ENCODE results near the gene XYLB.

Gene XYLB

DNA sequence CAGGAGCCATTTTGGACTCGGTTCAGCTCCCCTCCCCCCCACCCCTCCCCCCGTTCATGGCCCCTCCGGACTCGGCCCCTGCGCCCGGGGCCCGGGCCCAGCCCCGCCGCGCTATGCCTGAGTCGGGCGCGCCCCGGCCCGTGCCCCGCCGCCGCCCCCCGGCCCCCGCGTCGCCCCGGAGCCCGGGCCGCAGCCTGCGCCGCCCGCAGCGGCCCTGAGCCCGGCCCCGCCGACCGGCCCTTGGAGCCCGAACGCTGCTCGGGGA lies 107.3 kb downstream of the XYLB start:
- no peak for TF ChIP-seq EZH2phosphoT487 (IDR thresholded peaks at IDR 0.05; ENCODE audit: low read length)
- no peak for TF ChIP-seq EZH2 (optimal IDR thresholded peaks at IDR 0.05; ENCODE audit: low read depth, low read length)
- TF ChIP-seq CTCF (IDR thresholded peaks at IDR 0.05; ENCODE audit: low read length): no peak
- Histone ChIP-seq H3K4me3 (ENCODE audit: low read length) (peak overlapping the region; percentile 80; the same call in 1 of the 2 replicates), H3K27me3 (replicated peaks; ENCODE audit: insufficient read depth, low read length) (no peaks in the 10 kb centered on the region), H3K27ac (ENCODE audit: low read length) (no peak overlapping the region), H4K20me1 (ENCODE audit: insufficient read depth, low read length) (no peaks in the 10 kb centered on the region), H3K9me3 (replicated peaks; ENCODE audit: insufficient read depth, low read length) (no peaks in the 10 kb centered on the region), H3K9me2 (replicated peaks; ENCODE audit: insufficient read depth, low read length) (no peaks in the 10 kb centered on the region), H3F3A (ENCODE audit: insufficient read depth, low read length) (no peaks in the 10 kb centered on the region), H3K4me2 (ENCODE audit: low read depth, low read length) (no peak overlapping the region), H3K9ac (ENCODE audit: low read length) (peak overlapping the region; percentile 74; the same call in 1 of the 2 replicates), H2AFZ (ENCODE audit: low read length) (no peak overlapping the region), H3K79me2 (ENCODE audit: low read length) (peaks cover 31% of the 10 kb centered on the region), H3K4me1 (ENCODE audit: low read length) (peaks cover 5% of the 10 kb centered on the region), H3K36me3 (replicated peaks; ENCODE audit: insufficient read depth, low read length) (no peaks in the 10 kb centered on the region)
- no peak for DNase-seq

GRCh38 chr3:38454178-38454883 lies 107.7 kb downstream of the XYLB start:
- H3K79me2 ChIP-seq (ENCODE audit: low read length): peaks cover 35% of the 10 kb centered on the region
- H3K4me1 ChIP-seq (ENCODE audit: low read length): peaks cover 5% of the 10 kb centered on the region
- no peaks in the 10 kb centered on the region for H3K27me3 ChIP-seq (replicated peaks; ENCODE audit: insufficient read depth, low read length)
- DNase-seq: peak; percentile 40
- H3K9me2 ChIP-seq (replicated peaks; ENCODE audit: insufficient read depth, low read length): no peaks in the 10 kb centered on the region
- TF ChIP-seq EZH2phosphoT487 (IDR thresholded peaks at IDR 0.05; ENCODE audit: low read length) (no peak), CTCF (IDR thresholded peaks at IDR 0.05; ENCODE audit: low read length) (no peak), EZH2 (optimal IDR thresholded peaks at IDR 0.05; ENCODE audit: low read depth, low read length) (no peak)
- H3K9me3 ChIP-seq (replicated peaks; ENCODE audit: insufficient read depth, low read length): no peaks in the 10 kb centered on the region
- no peaks in the 10 kb centered on the region for H4K20me1 ChIP-seq (ENCODE audit: insufficient read depth, low read length)
- H3K36me3 ChIP-seq (replicated peaks; ENCODE audit: insufficient read depth, low read length): no peaks in the 10 kb centered on the region
- H3K9ac ChIP-seq (ENCODE audit: low read length): peak overlapping the region; percentile 74
- peak overlapping the region; percentile 80 for H3K4me3 ChIP-seq (ENCODE audit: low read length)
- H2AFZ ChIP-seq (ENCODE audit: low read length): peak overlapping the region; percentile 86
- H3F3A ChIP-seq (ENCODE audit: insufficient read depth, low read length): no peaks in the 10 kb centered on the region
- H3K27ac ChIP-seq (ENCODE audit: low read length): no peak overlapping the region
- H3K4me2 ChIP-seq (ENCODE audit: low read depth, low read length): peak overlapping the region; percentile 98

GRCh38 chr3:38454884-38455638 lies 108.5 kb downstream of the XYLB start:
- H3K79me2 ChIP-seq (ENCODE audit: low read length): peaks cover 37% of the 10 kb centered on the region
- no peaks in the 10 kb centered on the region for H3K36me3 ChIP-seq (replicated peaks; ENCODE audit: insufficient read depth, low read length)

More at GRCh38 chr3:38454884-38455638, 108.5 kb downstream of the XYLB start:
- TF ChIP-seq CTCF (IDR thresholded peaks at IDR 0.05; ENCODE audit: low read length): no peak
- TF ChIP-seq EZH2 (optimal IDR thresholded peaks at IDR 0.05; ENCODE audit: low read depth, low read length): no peak
- no peak for TF ChIP-seq EZH2phosphoT487 (IDR thresholded peaks at IDR 0.05; ENCODE audit: low read length)
- H3K27ac ChIP-seq (ENCODE audit: low read length): no peak overlapping the region
- no peaks in the 10 kb centered on the region for H3K9me3 ChIP-seq (replicated peaks; ENCODE audit: insufficient read depth, low read length)
- H3F3A ChIP-seq (ENCODE audit: insufficient read depth, low read length): no peaks in the 10 kb centered on the region
- peak overlapping the region; percentile 74 for H3K9ac ChIP-seq (ENCODE audit: low read length)
- DNase-seq: peak; percentile 63
- H2AFZ ChIP-seq (ENCODE audit: low read length): peak overlapping the region; percentile 86
- H3K4me3 ChIP-seq (ENCODE audit: low read length): peak overlapping the region; percentile 80
- H3K4me2 ChIP-seq (ENCODE audit: low read depth, low read length): peak overlapping the region; percentile 98
- peaks cover 5% of the 10 kb centered on the region for H3K4me1 ChIP-seq (ENCODE audit: low read length)
- no peaks in the 10 kb centered on the region for H3K9me2 ChIP-seq (replicated peaks; ENCODE audit: insufficient read depth, low read length)
- H3K27me3 ChIP-seq (replicated peaks; ENCODE audit: insufficient read depth, low read length): no peaks in the 10 kb centered on the region
- no peaks in the 10 kb centered on the region for H4K20me1 ChIP-seq (ENCODE audit: insufficient read depth, low read length)
